Naive B cell (primary cell): Measurements from ENCODE around the gene PCDHGC4. TPM values are rescaled to one million over a fixed set of nuclear protein-coding genes. Genes with fewer than 3 reads are reported as not detected.

Experiments used
- ATAC-seq, 2 donors: fragments of 150-1000 bp; cut with Tn5 transposase; 2 replicates each; pipeline ENCODE4 v1.10.0; 2021; ENCODE audit warnings: low read depth in 2 of 2, mild to moderate bottlenecking in 2 of 2, moderate library complexity in 2 of 2
- DNase-seq: peaks from one replicate; pipeline ENCODE4 v3.0.0; 2022
- H3K27ac Mint-ChIP-seq, 6 donors: one replicate each; pipeline ENCODE4 v1.8.0; 2020 to 2022; ENCODE audit warnings: mild to moderate bottlenecking in 6 of 6, mixed read lengths in 6 of 6, moderate library complexity in 5 of 6, inconsistent platforms in 2 of 6
- H3K27me3 Mint-ChIP-seq, 3 donors: one replicate each; pipeline ENCODE4 v1.8.0; 2021 to 2022; ENCODE audit warnings: mixed read lengths in 3 of 3, mild to moderate bottlenecking in 1 of 3
- H3K36me3 Mint-ChIP-seq, 2 donors: one replicate each; pipeline ENCODE4 v1.8.0; 2020 to 2022; ENCODE audit warnings: mixed read lengths in 2 of 2, inconsistent platforms in 1 of 2, mild to moderate bottlenecking in 1 of 2
- H3K4me1 Mint-ChIP-seq, 3 donors: one replicate each; pipeline ENCODE4 v1.8.0; 2020 to 2022; ENCODE audit warnings: mixed read lengths in 3 of 3, inconsistent platforms in 1 of 3, mild to moderate bottlenecking in 1 of 3, moderate library complexity in 1 of 3
- H3K4me3 Mint-ChIP-seq, 8 donors: one replicate each; pipeline ENCODE4 v1.8.0; 2020 to 2022; ENCODE audit warnings: mild to moderate bottlenecking in 8 of 8, mixed read lengths in 8 of 8, moderate library complexity in 8 of 8, inconsistent platforms in 2 of 8
- H3K9me3 Mint-ChIP-seq, 7 donors: one replicate each; pipeline ENCODE4 v1.8.0; 2020 to 2022; ENCODE audit warnings: mixed read lengths in 7 of 7, mild to moderate bottlenecking in 5 of 7, inconsistent platforms in 2 of 7, moderate library complexity in 1 of 7
- polyA plus RNA-seq, 6 donors: library from polyadenylated mRNA; unstranded; fragments of 300-500 nt; fragmentation: Illumina TruSeq; gene quantifications; one replicate each; pipeline ENCODE4 v1.2.3, GENCODE V29; 2021; ENCODE audit warnings: low read depth in 6 of 6

The PCDHGC4 gene
- polyA plus RNA-seq, 6 donors from 2014 or later, result not detected

GRCh38 chr5:141479776-141480175, 5.1 kb upstream of the PCDHGC4 start:
- DNase-seq (no peak), ATAC-seq (no peak)
- H3K9me3 Mint-ChIP-seq, result peaks cover 0 to 8% (median 0%) of the 10 kb centered on the region in 7 donors
- no peak overlapping the region for H3K27ac Mint-ChIP-seq
- H3K36me3 Mint-ChIP-seq, result no peaks in the 10 kb centered on the region
- H3K4me1 Mint-ChIP-seq, result peaks cover 23 to 35% (median 31%) of the 10 kb centered on the region in 3 donors
- peaks cover 59 to 91% (median 84%) of the 10 kb centered on the region in 3 donors for H3K27me3 Mint-ChIP-seq
- no peak overlapping the region for H3K4me3 Mint-ChIP-seq

- H3K27me3 Mint-ChIP-seq, result peaks cover 56 to 93% (median 76%) of the 10 kb centered on the region in 3 donors
- H3K36me3 Mint-ChIP-seq, result no peaks in the 10 kb centered on the region
- peaks cover 0 to 5% (median 2%) of the 10 kb centered on the region in 7 donors for H3K9me3 Mint-ChIP-seq
- no peak for DNase-seq
- H3K4me1 Mint-ChIP-seq, result peaks cover 9 to 25% (median 13%) of the 10 kb centered on the region in 3 donors
- H3K4me3 Mint-ChIP-seq, result no peak overlapping the region
- ATAC-seq, result no peak
- no peak overlapping the region for H3K27ac Mint-ChIP-seq
Observed at GRCh38 chr5:141483902-141484301, 928 bp upstream of the PCDHGC4 start.

- no peak for DNase-seq
- Mint-ChIP-seq H3K4me1 (peaks cover 9 to 25% (median 13%) of the 10 kb centered on the region in 3 donors), H3K27ac (no peak overlapping the region), H3K9me3 (peaks cover 0 to 5% (median 2%) of the 10 kb centered on the region in 7 donors), H3K36me3 (no peaks in the 10 kb centered on the region), H3K27me3 (peaks cover 60 to 96% (median 79%) of the 10 kb centered on the region in 3 donors), H3K4me3 (peak overlapping the region in 5 of 8 donors; percentile 57 to 85 (median 65))
- no peak for ATAC-seq
Observed at GRCh38 chr5:141484310-141484640, 555 bp upstream of the PCDHGC4 start.

DNA sequence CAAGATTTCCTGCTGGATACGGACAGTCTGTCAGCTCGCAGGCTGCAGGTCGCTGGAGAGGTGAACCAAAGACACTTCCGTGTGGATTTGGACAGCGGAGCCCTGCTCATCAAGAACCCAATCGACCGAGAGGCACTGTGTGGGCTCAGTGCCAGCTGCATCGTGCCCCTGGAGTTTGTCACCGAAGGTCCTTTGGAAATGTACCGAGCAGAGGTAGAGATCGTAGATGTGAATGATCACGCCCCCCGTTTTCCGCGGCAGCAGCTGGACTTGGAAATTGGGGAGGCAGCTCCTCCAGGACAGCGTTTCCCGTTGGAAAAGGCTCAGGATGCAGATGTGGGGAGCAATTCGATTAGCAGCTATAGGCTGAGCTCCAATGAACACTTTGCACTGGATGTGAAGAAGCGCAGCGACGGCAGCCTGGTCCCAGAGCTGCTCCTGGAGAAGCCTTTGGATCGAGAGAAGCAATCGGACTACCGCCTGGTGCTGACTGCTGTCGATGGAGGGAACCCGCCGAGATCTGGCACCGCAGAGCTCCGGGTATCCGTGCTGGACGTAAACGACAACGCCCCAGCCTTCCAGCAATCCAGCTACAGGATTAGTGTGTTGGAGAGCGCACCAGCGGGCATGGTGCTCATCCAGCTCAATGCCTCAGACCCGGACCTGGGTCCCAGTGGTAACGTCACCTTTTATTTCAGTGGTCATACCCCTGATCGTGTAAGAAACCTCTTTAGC, 658 bp downstream of the PCDHGC4 start:
- peaks cover 0 to 5% (median 2%) of the 10 kb centered on the region in 7 donors for H3K9me3 Mint-ChIP-seq
- H3K36me3 Mint-ChIP-seq, result peaks cover under 1 to 3% of the 10 kb centered on the region in 2 donors
- ATAC-seq (no peak), DNase-seq (no peak)
- peaks cover 9 to 25% (median 13%) of the 10 kb centered on the region in 3 donors for H3K4me1 Mint-ChIP-seq
- H3K27me3 Mint-ChIP-seq, result peaks cover 66 to 96% (median 82%) of the 10 kb centered on the region in 3 donors
- H3K4me3 Mint-ChIP-seq, result peak overlapping the region in 6 of 8 donors; percentile 57 to 85 (median 66)
- H3K27ac Mint-ChIP-seq, result no peak overlapping the region

DNA sequence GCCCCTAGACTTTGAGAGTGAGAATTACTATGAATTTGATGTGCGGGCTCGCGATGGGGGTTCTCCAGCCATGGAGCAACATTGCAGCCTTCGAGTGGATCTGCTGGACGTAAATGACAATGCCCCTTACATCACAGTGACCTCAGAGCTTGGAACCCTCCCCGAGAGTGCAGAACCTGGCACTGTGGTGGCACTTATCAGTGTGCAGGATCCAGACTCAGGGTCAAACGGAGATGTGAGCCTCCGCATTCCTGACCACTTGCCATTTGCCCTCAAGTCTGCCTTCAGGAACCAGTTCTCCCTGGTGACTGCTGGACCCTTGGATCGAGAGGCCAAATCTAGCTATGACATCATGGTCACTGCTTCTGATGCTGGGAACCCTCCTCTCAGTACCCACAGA, 1.3 kb downstream of the PCDHGC4 start:
- Mint-ChIP-seq H3K27ac (no peak overlapping the region), H3K27me3 (peaks cover 72 to 96% (median 82%) of the 10 kb centered on the region in 3 donors), H3K9me3 (peaks cover 0 to 5% (median 0%) of the 10 kb centered on the region in 7 donors), H3K36me3 (peaks cover 6 to 9% of the 10 kb centered on the region in 2 donors), H3K4me3 (peak overlapping the region in 3 of 8 donors; percentile 26 to 51 (median 35)), H3K4me1 (peaks cover 12 to 29% (median 13%) of the 10 kb centered on the region in 3 donors)
- DNase-seq (no peak), ATAC-seq (no peak)

- Mint-ChIP-seq H3K27me3 (peaks cover 73 to 96% (median 86%) of the 10 kb centered on the region in 3 donors), H3K9me3 (peaks cover 0 to 5% (median 0%) of the 10 kb centered on the region in 7 donors), H3K36me3 (peaks cover 7 to 9% of the 10 kb centered on the region in 2 donors), H3K4me3 (peak overlapping the region in 2 of 8 donors; percentile 21 to 50), H3K4me1 (peaks cover 17 to 35% (median 18%) of the 10 kb centered on the region in 3 donors), H3K27ac (peak overlapping the region in 2 of 6 donors; percentile 8 to 16)
- DNase-seq (no peak), ATAC-seq (no peak)
Observed at GRCh38 chr5:141487131-141487530, 2.3 kb downstream of the PCDHGC4 start.

GRCh38 chr5:141488591-141489561, 4.0 kb downstream of the PCDHGC4 start, which contains the start of gene PCDHGC5:
Gene PCDHGC5 (plus strand): TSS chr5:141489081. CDS start chr5:141489241, 160 bp downstream.
- Mint-ChIP-seq H3K4me3 (peak within 1 kb of the TSS in 2 of 8 donors; percentile 9 to 65), H3K27ac (no peak within 1 kb of the TSS), H3K9me3 (peaks cover 0 to 5% (median 0%) of the 10 kb centered on the region in 7 donors), H3K27me3 (peaks cover 71 to 96% (median 74%) of the 10 kb centered on the region in 3 donors), H3K4me1 (peaks cover 20 to 40% (median 22%) of the 10 kb centered on the region in 3 donors), H3K36me3 (peaks cover 7 to 9% of the 10 kb centered on the region in 2 donors)
- ATAC-seq (no peak), DNase-seq (no peak)

- peaks cover 67 to 96% (median 74%) of the 10 kb centered on the region in 3 donors for H3K27me3 Mint-ChIP-seq
- DNase-seq, result no peak
- peaks cover 12 to 37% (median 13%) of the 10 kb centered on the region in 3 donors for H3K4me1 Mint-ChIP-seq
- H3K9me3 Mint-ChIP-seq, result peaks cover 0 to 5% (median 0%) of the 10 kb centered on the region in 7 donors
- no peak overlapping the region for H3K27ac Mint-ChIP-seq
- peak overlapping the region in 2 of 8 donors; percentile 20 to 43 for H3K4me3 Mint-ChIP-seq
- H3K36me3 Mint-ChIP-seq, result peaks cover 7 to 9% of the 10 kb centered on the region in 2 donors
- ATAC-seq, result no peak
Observed at GRCh38 chr5:141489841-141490240, 5.0 kb downstream of the PCDHGC4 start.

DNA sequence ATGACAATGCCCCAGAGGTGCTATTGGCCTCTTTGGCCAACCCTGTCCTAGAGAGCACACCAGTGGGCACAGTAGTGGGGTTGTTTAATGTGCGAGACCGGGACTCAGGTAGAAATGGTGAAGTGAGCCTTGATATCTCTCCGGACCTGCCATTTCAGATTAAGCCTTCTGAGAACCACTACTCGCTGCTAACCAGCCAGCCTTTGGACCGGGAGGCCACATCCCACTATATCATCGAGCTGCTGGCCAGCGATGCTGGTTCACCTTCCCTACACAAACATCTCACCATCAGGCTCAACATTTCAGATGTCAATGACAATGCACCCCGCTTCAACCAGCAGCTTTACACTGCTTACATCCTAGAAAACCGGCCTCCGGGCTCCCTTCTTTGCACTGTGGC, 5.4 kb downstream of the PCDHGC4 start:
- DNase-seq (no peak), ATAC-seq (no peak)
- Mint-ChIP-seq H3K4me1 (peaks cover 8 to 33% (median 14%) of the 10 kb centered on the region in 3 donors), H3K9me3 (peaks cover 0 to 5% (median 0%) of the 10 kb centered on the region in 7 donors), H3K4me3 (peak overlapping the region in 1 of 8 donors; percentile 43), H3K27me3 (peaks cover 70 to 96% (median 72%) of the 10 kb centered on the region in 3 donors), H3K27ac (no peak overlapping the region), H3K36me3 (peaks cover 7 to 9% of the 10 kb centered on the region in 2 donors)

DNA sequence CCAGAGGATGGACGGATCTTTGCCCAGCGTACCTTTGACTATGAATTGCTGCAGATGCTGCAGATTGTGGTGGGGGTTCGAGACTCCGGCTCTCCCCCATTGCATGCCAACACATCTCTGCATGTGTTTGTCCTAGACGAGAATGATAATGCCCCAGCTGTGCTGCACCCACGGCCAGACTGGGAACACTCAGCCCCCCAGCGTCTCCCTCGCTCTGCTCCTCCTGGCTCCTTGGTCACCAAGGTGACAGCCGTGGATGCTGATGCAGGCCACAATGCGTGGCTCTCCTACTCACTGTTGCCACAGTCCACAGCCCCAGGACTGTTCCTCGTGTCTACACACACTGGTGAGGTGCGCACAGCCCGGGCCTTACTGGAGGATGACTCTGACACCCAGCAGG, 5.9 kb downstream of the PCDHGC4 start:
- peak overlapping the region in 1 of 6 donors; percentile 7 for H3K27ac Mint-ChIP-seq
- peaks cover 11 to 34% (median 17%) of the 10 kb centered on the region in 3 donors for H3K4me1 Mint-ChIP-seq
- peaks cover 0 to 7% (median 1%) of the 10 kb centered on the region in 7 donors for H3K9me3 Mint-ChIP-seq
- ATAC-seq (no peak), DNase-seq (no peak)
- peak overlapping the region in 4 of 8 donors; percentile 25 to 69 (median 42) for H3K4me3 Mint-ChIP-seq
- H3K36me3 Mint-ChIP-seq, result peaks cover 7 to 9% of the 10 kb centered on the region in 2 donors
- peaks cover 75 to 96% (median 77%) of the 10 kb centered on the region in 3 donors for H3K27me3 Mint-ChIP-seq

GRCh38 chr5:141491323-141492167, 6.7 kb downstream of the PCDHGC4 start:
- H3K27me3 Mint-ChIP-seq, result peaks cover 73 to 96% (median 76%) of the 10 kb centered on the region in 3 donors
- peaks cover 11 to 28% (median 17%) of the 10 kb centered on the region in 3 donors for H3K4me1 Mint-ChIP-seq
- peak overlapping the region; percentile 67 to 92 (median 82) for H3K4me3 Mint-ChIP-seq
- DNase-seq, result no peak
- H3K27ac Mint-ChIP-seq, result peak overlapping the region in 2 of 6 donors; percentile 67 to 93
- H3K9me3 Mint-ChIP-seq, result peaks cover 0 to 7% (median under 1%) of the 10 kb centered on the region in 7 donors
- peak in 1 of 2 donors; percentile 45 for ATAC-seq
- peaks cover 7 to 9% of the 10 kb centered on the region in 2 donors for H3K36me3 Mint-ChIP-seq
